Fibroblast of skin of left biceps (primary cell): Measurements from ENCODE around the gene PNPLA6.

Experiments
- DNase-seq, 2 experiments: peaks; one replicate each; pipeline ENCODE4 v3.0.0-alpha.2; 2013; ENCODE audit warnings: low read depth in 2 of 2

Gene PNPLA6

DNA sequence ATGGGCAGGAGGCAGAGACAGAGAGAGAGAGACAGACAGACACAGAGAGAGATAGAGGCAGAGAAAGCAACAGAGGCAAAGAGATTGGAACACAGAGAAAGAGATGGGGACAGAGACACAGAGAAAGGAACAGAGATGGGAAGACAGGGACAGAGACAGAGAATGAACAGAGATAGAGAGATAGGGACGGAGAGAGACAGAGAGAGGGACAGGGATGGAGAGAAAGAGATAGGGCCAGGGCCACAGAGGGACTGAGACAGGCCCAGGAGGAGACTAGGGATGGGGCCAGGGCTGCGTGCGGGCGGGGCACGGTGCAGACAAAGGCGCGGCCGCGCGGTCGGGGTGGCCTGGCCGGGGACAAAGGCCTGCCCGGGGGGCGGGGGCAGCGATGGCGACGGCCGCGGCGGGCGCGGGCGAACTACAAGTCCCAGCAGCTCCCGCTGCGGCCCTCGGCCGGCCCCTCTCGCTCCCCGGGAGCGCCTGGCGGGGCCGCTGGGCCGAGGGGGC lies 19.8 kb upstream of the PNPLA6 start, which contains the start of gene ZNF358:
ZNF358 (plus strand) TSS at position 459 of the 507 bp plus-strand sequence. CDS start 3,140 bp downstream, outside the sequence.
- DNase-seq = no peak

DNA sequence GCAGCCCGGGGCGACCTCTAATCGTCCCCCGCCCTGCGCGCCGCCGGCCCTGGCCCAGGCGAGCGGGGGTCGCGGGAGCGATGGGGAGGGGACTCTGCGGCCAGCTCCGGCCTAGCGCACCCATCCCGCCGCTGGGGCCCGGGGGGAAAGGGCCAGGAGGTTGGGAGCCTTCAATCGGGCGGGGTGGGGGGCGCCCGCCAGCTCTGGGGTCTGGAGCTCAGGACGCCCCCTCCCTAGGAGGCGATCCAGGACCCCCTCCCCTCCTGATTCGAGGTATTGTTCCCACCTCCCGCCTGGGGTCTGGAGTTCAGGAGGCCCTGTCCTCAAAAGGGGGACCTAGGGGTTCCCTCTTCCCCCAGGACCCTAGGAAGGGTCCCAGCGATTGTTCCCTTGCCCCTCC lies 19.2 kb upstream of the PNPLA6 start:
- no peak for DNase-seq

DNA sequence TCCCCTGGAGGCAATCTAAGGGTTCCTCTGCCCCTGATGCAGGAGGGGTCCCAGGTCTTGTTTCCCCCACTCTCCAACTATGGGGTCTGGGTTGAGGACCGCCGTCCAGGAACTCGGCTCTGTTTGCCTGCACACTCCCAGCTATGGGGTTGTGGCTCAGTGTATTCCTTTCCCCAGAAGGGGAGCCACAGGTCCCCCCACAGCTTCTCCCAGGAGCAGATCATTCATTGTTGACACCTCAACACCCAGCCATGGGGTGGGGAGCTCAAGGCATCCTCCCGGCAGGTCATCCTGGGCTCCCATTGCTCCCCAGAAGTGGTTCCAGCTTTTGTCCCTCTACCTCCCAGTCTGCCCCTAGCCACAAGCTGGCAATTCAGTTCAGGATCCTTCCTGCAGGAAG lies 18.6 kb upstream of the PNPLA6 start:
- no peak for DNase-seq

DNA sequence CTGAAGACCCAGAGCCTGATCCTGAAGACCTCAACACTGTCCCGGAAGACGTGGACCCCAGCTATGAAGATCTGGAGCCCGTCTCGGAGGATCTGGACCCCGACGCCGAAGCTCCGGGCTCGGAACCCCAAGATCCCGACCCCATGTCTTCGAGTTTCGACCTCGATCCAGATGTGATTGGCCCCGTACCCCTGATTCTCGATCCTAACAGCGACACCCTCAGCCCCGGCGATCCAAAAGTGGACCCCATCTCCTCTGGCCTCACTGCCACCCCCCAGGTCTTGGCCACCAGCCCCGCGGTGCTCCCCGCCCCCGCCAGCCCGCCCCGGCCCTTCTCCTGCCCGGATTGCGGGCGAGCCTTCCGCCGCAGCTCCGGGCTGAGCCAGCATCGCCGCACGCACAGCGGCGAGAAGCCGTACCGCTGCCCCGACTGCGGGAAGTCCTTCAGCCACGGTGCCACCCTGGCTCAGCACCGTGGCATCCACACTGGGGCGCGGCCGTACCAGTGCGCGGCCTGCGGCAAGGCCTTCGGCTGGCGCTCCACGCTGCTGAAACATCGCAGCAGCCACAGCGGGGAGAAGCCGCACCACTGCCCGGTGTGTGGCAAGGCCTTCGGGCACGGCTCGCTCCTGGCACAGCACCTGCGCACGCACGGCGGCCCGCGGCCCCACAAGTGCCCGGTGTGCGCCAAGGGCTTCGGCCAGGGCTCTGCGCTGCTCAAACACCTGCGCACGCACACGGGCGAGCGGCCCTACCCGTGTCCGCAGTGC lies 16.0 kb upstream of the PNPLA6 start:
- no peak for DNase-seq

DNA sequence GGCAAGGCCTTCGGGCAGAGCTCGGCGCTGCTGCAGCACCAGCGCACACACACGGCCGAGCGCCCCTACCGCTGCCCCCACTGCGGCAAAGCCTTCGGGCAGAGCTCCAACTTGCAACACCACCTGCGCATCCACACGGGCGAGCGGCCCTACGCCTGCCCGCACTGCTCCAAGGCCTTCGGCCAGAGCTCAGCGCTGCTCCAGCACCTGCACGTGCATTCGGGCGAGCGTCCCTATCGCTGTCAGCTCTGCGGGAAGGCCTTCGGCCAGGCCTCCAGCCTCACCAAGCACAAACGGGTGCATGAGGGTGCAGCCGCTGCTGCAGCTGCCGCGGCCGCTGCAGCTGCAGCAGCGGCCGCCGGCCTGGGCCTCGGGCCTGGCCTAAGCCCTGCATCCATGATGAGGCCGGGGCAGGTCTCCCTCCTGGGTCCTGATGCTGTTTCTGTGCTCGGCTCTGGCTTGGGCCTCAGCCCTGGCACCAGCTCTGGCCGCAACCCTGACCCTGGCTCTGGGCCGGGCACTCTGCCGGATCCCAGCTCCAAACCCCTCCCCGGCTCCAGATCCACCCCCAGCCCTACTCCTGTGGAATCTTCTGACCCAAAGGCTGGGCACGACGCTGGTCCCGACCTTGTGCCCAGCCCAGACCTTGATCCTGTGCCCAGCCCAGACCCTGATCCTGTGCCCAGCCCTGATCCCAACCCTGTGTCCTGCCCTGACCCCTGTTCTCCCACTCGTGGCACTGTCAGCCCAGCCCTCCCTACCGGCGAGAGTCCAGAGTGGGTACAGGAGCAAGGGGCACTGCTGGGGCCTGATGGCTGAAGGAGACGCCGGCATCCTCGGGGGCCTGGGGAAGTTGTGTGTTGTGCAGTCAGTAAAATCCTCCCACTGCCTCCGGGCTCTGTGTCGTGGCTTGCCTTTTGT lies 15.1 kb upstream of the PNPLA6 start:
- no peak for DNase-seq

DNA sequence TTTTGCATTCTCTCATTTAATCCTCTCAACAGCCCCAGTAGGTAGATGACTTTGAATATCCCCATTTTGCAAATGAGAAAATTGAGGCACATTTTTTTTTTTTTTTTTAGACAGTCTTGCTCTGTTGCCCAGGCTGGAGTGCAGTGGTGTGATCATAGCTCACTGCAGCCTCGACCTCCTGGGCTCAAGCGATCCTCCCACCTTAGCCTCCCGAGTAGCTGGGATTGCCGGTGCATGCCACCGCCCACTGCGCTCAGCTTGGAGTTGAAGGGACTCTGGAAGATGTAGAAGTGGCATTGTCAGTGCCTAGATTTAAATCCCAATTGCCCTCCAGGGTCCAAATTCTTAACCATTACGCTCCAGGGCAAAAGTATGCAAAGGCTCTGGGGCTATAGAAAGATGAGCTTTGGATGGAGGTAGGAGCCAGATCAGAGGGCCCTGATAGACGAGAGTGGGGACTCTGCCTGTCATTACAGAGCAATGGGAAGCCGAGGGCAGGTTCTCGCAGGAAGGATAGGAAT lies 13.9 kb upstream of the PNPLA6 start:
- no peak for DNase-seq

DNA sequence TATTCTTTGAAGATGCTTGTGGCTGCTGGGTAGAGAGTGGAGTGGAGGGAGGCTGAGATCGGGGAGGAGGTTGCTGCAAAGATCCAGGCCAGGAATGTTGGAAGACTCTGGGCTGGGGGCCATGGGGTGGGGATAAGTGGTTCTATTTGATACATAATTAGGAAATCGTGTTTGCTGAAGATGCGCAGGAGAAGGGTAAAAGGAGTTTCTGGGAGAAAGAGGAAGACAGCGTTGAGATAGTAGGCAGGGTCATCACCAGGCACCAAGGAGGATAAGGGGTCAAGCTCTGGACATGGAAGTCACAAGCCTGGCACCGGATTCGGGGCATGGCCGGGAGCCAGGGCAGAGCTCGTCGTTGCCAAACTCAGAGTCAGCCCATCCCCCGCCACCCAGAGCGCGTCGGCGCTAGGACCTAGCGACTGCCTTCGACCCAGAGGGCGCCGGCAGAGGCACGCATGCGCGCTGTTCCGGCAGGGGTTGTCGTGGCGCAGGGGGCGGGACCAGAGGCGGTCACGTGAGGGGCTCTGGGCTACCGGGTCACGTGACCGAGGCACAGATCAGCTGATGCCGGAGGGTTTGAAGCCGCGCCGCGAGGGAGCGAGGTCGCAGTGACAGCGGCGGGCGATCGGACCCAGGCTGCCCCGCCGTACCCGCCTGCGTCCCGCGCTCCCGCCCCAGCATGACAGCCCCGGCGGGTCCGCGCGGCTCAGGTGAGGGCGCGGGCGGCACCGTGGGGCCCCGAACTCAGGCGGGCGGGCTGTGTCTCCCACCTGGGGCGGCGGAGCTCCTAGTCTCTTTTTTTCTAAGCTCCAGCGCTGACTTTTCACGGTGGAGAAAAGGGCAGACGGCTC lies 13.2 kb upstream of the PNPLA6 start, which contains the start of gene MCOLN1:
MCOLN1 (plus strand) TSS at position 553 of the 851 bp plus-strand sequence; CDS start at position 680, 127 bp downstream.
- DNase-seq = peak; percentile 87

DNA sequence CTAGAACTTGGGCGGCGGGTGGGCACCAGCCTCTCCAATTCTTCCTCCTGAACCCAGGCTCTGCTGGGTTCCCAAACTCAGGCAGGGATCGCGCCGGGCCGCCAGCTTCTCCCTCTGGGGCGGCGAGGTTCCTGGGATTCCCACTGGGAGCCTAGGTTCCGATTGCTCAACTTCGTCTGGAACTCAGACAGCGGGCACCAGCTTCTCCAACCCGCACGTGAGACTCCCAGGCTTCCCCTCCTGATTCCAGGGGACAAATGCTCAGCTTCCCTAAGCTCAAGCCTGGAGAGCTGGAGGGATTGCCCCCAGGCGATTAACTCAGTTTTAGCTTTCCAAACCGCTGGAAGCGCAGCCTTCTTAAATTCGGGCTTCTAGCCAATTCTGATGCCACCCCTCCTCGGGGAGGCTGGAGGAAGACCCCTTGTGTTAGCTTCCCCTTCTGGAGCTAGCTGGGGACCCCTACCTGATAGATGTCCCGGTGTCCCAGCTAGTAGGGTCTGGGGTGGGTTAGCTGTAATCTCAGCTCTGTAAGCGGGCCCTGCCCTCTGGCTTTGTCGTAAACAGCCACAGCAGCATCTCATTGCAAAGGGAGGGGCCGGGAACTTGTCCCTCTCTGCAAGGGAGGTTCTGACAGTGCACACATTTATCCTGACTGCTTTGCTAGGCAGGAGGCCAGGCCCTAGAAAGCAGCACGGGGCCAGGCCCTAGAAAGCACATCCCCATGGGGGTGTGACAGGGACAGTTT lies 12.4 kb upstream of the PNPLA6 start:
- no peak for DNase-seq

DNA sequence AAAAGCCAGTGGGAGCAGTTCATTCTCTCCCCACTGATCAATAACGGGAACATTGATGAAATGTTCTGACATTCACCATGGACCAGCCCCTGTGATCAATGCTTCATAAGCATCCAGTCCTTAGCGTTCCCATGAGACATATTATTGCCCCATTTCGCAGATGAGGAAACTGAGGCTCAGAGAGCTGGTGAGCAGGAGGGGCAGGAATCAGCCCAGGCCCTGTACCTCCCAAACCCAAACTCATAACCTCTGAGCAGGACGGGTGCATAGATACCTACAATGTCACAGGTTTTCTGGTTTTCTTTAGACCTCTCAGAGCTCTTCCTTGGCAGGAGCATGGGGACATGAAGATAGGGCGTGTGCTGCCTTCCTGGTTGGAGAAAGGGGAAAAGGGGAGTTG lies 11.0 kb upstream of the PNPLA6 start:
- no peak for DNase-seq

DNA sequence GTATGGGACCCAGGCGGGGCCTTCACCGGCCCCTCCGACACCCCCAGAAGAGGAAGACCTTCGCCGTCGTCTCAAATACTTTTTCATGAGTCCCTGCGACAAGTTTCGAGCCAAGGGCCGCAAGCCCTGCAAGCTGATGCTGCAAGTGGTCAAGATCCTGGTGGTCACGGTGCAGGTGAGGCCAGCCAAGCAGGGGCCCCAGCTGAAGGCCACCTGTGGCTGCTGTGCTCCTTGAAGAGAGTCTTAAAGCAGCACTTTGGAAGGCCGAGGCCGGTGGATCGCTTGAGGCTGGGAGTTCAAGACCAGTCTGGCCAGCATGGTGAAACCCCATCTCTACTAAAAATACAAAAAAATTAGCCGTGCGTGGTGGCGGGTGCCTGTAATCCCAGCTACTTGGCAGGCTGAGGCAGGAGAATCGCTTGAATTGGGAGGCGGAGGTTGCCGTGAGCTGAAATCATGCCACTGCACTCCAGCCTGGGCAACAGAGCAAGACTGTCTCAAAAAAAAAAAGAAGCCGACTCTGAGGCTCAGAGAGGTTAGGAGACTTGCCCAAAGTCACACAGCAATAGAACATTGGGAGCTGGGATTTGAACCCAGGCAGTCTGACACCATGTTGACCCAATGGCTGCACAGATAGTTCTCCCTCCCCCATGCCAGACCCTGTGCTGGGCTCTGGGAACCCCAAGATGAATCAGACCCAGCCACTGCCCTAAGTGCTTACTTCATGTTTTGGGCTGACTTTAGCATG lies 10.4 kb upstream of the PNPLA6 start:
- DNase-seq = no peak

DNA sequence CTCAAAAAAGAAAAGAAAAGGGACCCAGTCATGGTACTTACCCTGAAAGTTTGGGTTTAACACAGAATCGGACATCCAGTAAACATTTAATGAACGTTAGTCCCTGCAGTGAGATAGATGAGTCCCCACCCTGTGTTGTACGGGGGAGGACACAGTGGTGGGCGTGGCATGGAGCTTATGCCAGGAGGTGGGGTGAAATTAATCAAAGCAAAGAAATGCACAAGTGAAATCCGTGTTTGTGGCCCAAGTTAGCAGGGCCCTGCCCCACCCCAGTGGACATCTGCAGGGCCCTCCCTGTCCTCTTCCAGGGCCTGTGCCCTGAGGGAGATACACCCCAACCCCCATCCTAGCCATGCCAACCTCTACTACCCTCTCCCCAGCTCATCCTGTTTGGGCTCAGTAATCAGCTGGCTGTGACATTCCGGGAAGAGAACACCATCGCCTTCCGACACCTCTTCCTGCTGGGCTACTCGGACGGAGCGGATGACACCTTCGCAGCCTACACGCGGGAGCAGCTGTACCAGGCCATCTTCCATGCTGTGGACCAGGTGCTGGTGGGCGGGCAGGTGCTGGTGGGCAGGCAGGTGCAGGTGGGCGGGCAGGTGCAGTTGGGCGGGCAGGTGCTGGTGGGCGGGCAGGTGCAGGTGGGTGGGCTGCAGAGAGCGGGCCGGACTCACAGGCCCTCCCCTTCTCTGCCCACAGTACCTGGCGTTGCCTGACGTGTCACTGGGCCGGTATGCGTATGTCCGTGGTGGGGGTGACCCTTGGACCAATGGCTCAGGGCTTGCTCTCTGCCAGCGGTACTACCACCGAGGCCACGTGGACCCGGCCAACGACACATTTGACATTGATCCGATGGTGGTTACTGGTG lies 9.2 kb upstream of the PNPLA6 start:
- no peak for DNase-seq

DNA sequence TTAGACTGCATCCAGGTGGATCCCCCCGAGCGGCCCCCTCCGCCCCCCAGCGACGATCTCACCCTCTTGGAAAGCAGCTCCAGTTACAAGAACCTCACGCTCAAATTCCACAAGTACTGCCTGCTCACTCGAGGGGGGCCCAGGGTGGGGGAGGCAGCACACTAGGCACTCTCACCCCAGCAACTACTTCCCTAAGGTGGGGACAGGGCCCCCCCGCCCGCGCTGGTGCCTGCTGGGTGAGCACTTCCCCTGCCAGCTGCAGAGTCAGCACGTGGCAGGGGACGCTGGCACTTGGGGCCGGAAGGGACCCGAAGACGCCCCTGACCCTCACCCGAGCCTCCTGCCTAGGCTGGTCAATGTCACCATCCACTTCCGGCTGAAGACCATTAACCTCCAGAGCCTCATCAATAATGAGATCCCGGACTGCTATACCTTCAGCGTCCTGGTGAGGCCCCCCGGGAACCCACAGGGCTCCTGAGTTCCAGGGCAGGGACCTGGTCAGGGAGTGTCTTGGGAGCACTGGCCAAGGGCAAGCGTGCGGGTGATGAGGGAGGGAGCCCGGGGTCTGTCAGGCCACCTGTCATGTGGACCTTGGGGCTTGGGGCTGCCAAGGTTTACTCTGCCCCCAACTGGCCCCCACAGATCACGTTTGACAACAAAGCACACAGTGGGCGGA lies 7.9 kb upstream of the PNPLA6 start:
- no peak for DNase-seq

DNA sequence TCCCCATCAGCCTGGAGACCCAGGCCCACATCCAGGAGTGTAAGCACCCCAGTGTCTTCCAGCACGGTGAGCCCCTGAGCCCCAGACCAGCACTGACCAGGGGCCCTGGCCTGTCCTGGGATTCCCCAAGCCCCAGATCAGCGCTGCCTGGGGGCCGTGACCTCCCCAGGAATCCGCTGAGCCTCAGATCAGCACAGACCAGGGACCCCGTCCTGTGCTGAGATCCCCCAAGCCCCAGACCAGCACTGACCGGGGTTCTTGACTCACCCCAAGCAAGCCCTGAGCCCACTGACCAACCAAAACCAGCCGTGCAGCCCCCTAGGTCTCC lies 7.4 kb upstream of the PNPLA6 start:
- no peak for DNase-seq

DNA sequence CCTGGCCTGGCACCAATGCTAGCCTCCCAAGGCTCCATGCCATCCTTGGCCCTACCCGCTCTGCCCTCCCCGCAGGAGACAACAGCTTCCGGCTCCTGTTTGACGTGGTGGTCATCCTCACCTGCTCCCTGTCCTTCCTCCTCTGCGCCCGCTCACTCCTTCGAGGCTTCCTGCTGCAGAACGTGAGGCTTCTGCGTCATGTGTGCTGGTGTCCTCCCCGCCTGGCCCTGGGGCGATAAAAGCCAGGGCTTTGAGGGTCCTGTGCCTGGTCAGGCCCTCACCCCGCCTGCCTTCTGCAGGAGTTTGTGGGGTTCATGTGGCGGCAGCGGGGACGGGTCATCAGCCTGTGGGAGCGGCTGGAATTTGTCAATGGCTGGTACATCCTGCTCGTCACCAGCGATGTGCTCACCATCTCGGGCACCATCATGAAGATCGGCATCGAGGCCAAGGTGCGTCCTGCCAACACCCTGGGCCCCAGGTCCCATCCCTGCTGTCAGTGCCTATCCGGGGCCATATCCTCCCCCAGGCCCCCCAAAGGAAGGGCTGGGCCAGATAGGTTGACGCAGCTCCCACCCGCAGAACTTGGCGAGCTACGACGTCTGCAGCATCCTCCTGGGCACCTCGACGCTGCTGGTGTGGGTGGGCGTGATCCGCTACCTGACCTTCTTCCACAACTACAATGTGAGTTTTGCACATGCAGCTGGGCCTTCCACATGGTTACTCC lies 6.8 kb upstream of the PNPLA6 start:
- no peak for DNase-seq

DNA sequence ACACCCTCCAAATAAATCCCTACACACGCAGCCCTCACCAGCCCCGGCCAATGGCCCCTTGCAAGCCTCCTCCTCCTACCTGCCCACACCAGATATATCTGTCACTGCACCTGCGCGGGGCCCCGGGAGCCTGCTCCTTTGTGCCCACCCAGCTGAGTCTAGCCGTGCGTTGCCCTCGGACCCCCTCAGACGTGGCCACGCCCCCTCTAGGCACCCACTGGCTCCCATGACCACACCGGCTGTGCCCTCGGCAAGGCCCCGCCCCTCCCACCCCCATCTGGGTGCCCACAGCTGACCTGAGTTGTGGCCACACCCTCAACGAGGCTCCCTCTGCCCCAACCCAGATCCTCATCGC lies 6.3 kb upstream of the PNPLA6 start:
- DNase-seq = no peak

DNA sequence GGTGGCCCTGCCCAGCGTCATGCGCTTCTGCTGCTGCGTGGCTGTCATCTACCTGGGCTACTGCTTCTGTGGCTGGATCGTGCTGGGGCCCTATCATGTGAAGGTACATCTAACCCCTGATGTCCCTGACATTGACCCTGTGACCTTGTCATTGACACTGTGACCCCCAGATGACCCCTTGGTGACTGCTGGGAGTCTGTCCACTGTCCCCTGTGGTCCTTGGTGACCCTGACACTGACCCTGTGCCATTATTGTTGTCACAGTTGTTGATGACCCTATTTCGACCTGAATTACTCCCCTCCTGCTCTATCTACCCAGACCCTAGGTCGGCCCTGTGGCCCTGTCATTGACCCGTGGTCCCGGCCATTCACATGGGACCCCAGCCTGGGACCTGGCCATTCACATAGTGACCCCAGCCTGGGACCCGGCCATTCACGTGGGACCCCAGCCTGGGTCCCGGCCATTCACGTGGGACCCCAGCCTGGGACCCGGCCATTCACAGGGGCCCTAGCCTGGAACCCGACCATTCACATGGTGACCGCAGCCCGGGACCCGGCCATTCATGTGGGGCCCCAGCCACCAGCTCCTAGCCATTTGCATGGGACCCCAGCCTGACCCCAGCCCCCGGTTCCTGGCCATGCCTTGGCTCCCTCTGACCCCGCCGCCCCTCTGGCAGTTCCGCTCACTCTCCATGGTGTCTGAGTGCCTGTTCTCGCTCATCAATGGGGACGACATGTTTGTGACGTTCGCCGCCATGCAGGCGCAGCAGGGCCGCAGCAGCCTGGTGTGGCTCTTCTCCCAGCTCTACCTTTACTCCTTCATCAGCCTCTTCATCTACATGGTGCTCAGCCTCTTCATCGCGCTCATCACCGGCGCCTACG lies 5.7 kb upstream of the PNPLA6 start:
- DNase-seq = no peak
